HEK293T (cell line): ENCODE data around the gene SPRED3.

Experiments used
- BHLHE40 ChIP-seq: fragments of 450-650 bp; IDR thresholded peaks from 2 replicates; pipeline ENCODE4 v1.6.1; 2016; ENCODE audit warnings: mild to moderate bottlenecking, moderate library complexity, borderline replicate concordance
- FOXK2 ChIP-seq: fragments of 450-650 bp; IDR thresholded peaks from 2 replicates; pipeline ENCODE4 v1.6.1; 2016; ENCODE audit warnings: mild to moderate bottlenecking
- HDGF ChIP-seq: fragments of 450-650 bp; IDR thresholded peaks from 2 replicates; pipeline ENCODE4 v1.6.1; 2017; ENCODE audit warnings: antibody characterized with exemption, borderline replicate concordance
- SP1 ChIP-seq: fragments of 450-650 bp; IDR thresholded peaks from 2 replicates; pipeline ENCODE4 v1.6.1; 2017
- SUZ12 ChIP-seq: fragments of 450-650 bp; IDR thresholded peaks from 2 replicates; pipeline ENCODE4 v1.6.1; 2016; ENCODE audit warnings: mild to moderate bottlenecking
- TARDBP ChIP-seq: fragments of 450-650 bp; IDR thresholded peaks from 2 replicates; pipeline ENCODE4 v1.6.1; 2016
- ZNF384 ChIP-seq: fragments of 450-650 bp; IDR thresholded peaks from 2 replicates; pipeline ENCODE4 v1.6.1; 2016

DNA sequence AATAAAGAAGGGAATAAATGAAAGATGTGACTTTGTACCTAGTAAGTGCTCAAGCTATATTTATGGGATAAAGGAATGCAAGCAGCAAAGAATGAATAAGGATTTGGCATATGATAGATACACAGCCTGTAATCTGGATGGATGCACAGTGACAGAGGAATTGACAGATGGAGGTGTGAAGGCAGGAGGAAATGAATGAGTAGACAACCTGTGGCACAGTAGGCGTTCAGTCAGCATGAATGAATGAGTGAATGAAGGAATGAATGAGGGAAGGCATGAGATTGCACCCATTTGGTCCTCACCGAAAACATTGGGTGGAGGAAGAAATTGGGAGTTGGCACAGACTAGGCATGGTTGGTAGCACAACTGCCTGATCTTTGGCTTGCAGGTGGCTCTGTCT lies 18.9 kb upstream of the SPRED3 start:
- TF ChIP-seq TARDBP = no peak
- TF ChIP-seq ZNF384 = no peak
- TF ChIP-seq FOXK2 = no peak
- TF ChIP-seq BHLHE40 = no peak
- no peak for TF ChIP-seq SUZ12
- TF ChIP-seq HDGF = no peak
- no peak for TF ChIP-seq SP1
